ENCODE data around the gene ENTPD3. TPM values are rescaled to one million over a fixed set of nuclear protein-coding genes. Genes with fewer than 3 reads are reported as not detected.
"Not testable (repeated sequence)": the region's sequence is repeated elsewhere in the genome, so short reads cannot be mapped to it uniquely, and the experiment has no call there.

ENTPD3 gene
- total and polyA plus RNA-seq, 2 of the 8 experiments (the other 6 are each of a cell fraction or from before 2014, with no cell fraction given) = 0.60 to 1.0 TPM

DNA sequence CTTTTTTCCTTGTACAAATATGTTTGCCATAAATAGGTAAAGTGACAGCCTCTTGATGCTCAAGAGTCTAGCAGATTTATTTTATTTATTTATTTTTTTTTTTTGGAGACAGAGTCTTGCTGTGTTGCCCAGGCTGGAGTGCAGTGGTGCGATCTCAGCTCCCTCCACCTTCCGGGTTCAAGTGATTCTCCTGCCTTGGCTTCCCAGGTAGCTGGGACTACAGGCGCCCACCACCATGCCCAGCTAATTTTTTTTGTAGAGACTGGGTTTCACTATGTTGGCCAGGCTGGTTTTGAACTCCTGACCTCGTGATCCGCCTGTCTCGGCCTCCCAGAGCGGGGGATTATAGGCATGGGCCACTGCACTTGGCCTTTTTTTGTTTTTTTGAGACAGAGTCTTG is 75.9 kb downstream of the ENTPD3 start:
- H4K8ac ChIP-seq (ENCODE audit: extremely low read depth, insufficient read depth, low read length); H3K23ac ChIP-seq (ENCODE audit: insufficient read length); H3K9me3 ChIP-seq (ENCODE audit: insufficient read depth in 2 of 2, low read depth in 1 of 2, low read length in 1 of 2); FAIRE-seq; DNase-seq (ENCODE audit: low read depth in 1 of 2, low spot score in 2 of 2); H3K23me2 ChIP-seq (ENCODE audit: low read depth, low read length); H2BK12ac ChIP-seq (ENCODE audit: low read depth, low read length); H3K27me3 ChIP-seq (replicated peaks in 1 of 4; ENCODE audit: control insufficient read depth in 3 of 4, extremely low read depth in 1 of 4, insufficient read depth in 3 of 4, low read length in 3 of 4); H2BK5ac ChIP-seq (ENCODE audit: low read depth, low read length); H3K18ac ChIP-seq (ENCODE audit: extremely low read depth, low read length); H3K56ac ChIP-seq (replicated peaks; ENCODE audit: insufficient read length, low read depth, low read length); H2AFZ ChIP-seq (ENCODE audit: low read length); H3K4me3 ChIP-seq (ENCODE audit: extremely low read depth in 1 of 4, insufficient read depth in 2 of 4, low read depth in 3 of 4, low read length in 4 of 4); H4K5ac ChIP-seq (ENCODE audit: insufficient read length, low read depth, low read length); H3K14ac ChIP-seq (ENCODE audit: insufficient read length); H3K4me1 ChIP-seq (replicated peaks in 1 of 4; ENCODE audit: control insufficient read depth in 3 of 4, insufficient read depth in 4 of 4, low read length in 3 of 4); H3K4ac ChIP-seq (replicated peaks; ENCODE audit: insufficient read length, low read depth, low read length); H4K91ac ChIP-seq (replicated peaks; ENCODE audit: insufficient read length, low read length); H2AK5ac ChIP-seq (ENCODE audit: low read depth, low read length); H2BK15ac ChIP-seq (ENCODE audit: low read length); H3K79me1 ChIP-seq (ENCODE audit: low read depth, low read length); H2BK20ac ChIP-seq (ENCODE audit: low read length); H3K27ac ChIP-seq (ENCODE audit: low read depth, low read length); H3K9ac ChIP-seq (replicated peaks in 1 of 4; ENCODE audit: extremely low read depth in 1 of 4, low read depth in 3 of 4, low read length in 3 of 4); H3K4me2 ChIP-seq (ENCODE audit: insufficient read depth in 1 of 2, low read depth in 2 of 2, low read length in 2 of 2); H2BK120ac ChIP-seq (replicated peaks; ENCODE audit: low read depth, low read length): not testable (repeated sequence)
- ChIA-PET CTCF (ENCODE audit: partially characterized antibody) (interaction anchor here (0.9 to 1.4 kb wide), 2 partner anchors 9 to 135 kb away, joined by 3 to 5 read pairs; no protein-coding TSS in a partner anchor), POLR2A (ENCODE audit: partially characterized antibody) (interaction anchor here (0.6 to 4.6 kb wide), 13 partner anchors 10 to 1051 kb away, joined by 3 to 50 read pairs (median 6); partner anchors contain the start of genes ZNF619, ZNF620 and ZNF621)
- WGBS, 2 experiments (ENCODE audit: extremely low coverage in 1 of 2, insufficient coverage in 1 of 2, insufficient read length in 1 of 2, insufficient replicate concordance in 2 of 2, low coverage in 1 of 2, low lambda C conversion rate in 2 of 2, missing lambda C conversion rate in 1 of 2) = 82% methylated on average over 7 of the region's 7 CpGs; no CpG with 5 or more reads in 1 of the 2 experiments
- Histone ChIP-seq H3K36me3 (ENCODE audit: control insufficient read depth in 2 of 4, insufficient read depth in 4 of 4, low read length in 3 of 4) (peaks cover 22 to 83% (median 55%) of the 10 kb centered on the region in 4 experiments), H3K79me2 (ENCODE audit: control insufficient read depth in 1 of 2, insufficient read depth in 2 of 2, low read length in 2 of 2) (peaks cover 3 to 23% of the 10 kb centered on the region in 2 experiments; a peak in 3 of 4 replicates), H4K20me1 (replicated peaks in 1 of 2; ENCODE audit: control insufficient read depth in 1 of 2, insufficient read depth in 2 of 2, low read length in 2 of 2) (peaks cover 15 to 16% of the 10 kb centered on the region in 2 experiments)
